ENCODE results near the gene BOK. TPM values are rescaled to one million over a fixed set of nuclear protein-coding genes. Genes with fewer than 3 reads are reported as not detected.

Gene BOK
- total and polyA plus RNA-seq, 4 donors, result 11.3 to 82.1 (median 44.0) TPM

DNA sequence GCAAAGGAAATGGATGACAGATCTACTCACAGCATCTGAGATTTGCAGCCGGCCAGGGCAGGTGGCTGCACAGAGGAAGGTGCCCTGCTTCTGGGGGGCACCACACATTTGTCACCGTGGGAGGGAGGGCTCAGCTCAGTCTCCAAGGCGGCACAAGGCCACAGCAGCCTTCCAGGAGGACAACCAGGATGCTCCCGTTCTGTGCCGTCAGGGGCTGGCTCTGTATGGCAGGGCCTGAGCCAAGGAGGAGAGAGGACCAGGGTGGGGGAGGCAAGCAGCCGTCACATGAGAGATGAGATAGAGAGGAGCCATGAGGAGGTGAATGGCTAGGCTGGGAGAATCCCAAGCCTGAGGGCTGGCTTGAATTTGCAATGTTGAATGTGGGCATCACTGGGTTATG is 4.6 kb upstream of the BOK start:
- H3K9me3 ChIP-seq (ENCODE audit: control insufficient read depth in 4 of 4, low read length in 3 of 4), result no peaks in the 10 kb centered on the region
- no peaks in the 10 kb centered on the region for H3K27me3 ChIP-seq (ENCODE audit: control insufficient read depth in 4 of 4, insufficient read depth in 4 of 4, low read length in 3 of 4)
- 72% methylated on average over 6 of the region's 6 CpGs for WGBS
- DNase-seq (ENCODE audit: low spot score), result no peak
- no peak overlapping the region for H3K27ac ChIP-seq (ENCODE audit: low read depth in 1 of 2, low read length in 2 of 2)
- H3K4me3 ChIP-seq (ENCODE audit: low read depth in 1 of 3, low read length in 3 of 3), result no peak overlapping the region
- H3K9ac ChIP-seq (ENCODE audit: low read depth in 1 of 2, low read length in 2 of 2), result no peak overlapping the region
- no peaks in the 10 kb centered on the region for H3K36me3 ChIP-seq (ENCODE audit: control insufficient read depth in 4 of 4, insufficient read depth in 3 of 4, low read depth in 1 of 4, low read length in 3 of 4)
- H3K4me1 ChIP-seq (ENCODE audit: control insufficient read depth in 4 of 4, insufficient read depth in 4 of 4, low read length in 3 of 4), result peaks cover 18 to 42% (median 39%) of the 10 kb centered on the region in 4 donors
- TF ChIP-seq, protein P1, sequence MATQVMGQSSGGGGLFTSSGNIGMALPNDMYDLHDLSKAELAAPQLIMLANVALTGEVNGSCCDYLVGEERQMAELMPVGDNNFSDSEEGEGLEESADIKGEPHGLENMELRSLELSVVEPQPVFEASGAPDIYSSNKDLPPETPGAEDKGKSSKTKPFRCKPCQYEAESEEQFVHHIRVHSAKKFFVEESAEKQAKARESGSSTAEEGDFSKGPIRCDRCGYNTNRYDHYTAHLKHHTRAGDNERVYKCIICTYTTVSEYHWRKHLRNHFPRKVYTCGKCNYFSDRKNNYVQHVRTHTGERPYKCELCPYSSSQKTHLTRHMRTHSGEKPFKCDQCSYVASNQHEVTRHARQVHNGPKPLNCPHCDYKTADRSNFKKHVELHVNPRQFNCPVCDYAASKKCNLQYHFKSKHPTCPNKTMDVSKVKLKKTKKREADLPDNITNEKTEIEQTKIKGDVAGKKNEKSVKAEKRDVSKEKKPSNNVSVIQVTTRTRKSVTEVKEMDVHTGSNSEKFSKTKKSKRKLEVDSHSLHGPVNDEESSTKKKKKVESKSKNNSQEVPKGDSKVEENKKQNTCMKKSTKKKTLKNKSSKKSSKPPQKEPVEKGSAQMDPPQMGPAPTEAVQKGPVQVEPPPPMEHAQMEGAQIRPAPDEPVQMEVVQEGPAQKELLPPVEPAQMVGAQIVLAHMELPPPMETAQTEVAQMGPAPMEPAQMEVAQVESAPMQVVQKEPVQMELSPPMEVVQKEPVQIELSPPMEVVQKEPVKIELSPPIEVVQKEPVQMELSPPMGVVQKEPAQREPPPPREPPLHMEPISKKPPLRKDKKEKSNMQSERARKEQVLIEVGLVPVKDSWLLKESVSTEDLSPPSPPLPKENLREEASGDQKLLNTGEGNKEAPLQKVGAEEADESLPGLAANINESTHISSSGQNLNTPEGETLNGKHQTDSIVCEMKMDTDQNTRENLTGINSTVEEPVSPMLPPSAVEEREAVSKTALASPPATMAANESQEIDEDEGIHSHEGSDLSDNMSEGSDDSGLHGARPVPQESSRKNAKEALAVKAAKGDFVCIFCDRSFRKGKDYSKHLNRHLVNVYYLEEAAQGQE (IDR thresholded peaks at IDR 0.05), result no peak
- TF ChIP-seq RAD21 (IDR thresholded peaks at IDR 0.05) (no peak), YY1 (IDR thresholded peaks at IDR 0.05) (no peak), HNF4G (IDR thresholded peaks at IDR 0.05) (no peak)

DNA sequence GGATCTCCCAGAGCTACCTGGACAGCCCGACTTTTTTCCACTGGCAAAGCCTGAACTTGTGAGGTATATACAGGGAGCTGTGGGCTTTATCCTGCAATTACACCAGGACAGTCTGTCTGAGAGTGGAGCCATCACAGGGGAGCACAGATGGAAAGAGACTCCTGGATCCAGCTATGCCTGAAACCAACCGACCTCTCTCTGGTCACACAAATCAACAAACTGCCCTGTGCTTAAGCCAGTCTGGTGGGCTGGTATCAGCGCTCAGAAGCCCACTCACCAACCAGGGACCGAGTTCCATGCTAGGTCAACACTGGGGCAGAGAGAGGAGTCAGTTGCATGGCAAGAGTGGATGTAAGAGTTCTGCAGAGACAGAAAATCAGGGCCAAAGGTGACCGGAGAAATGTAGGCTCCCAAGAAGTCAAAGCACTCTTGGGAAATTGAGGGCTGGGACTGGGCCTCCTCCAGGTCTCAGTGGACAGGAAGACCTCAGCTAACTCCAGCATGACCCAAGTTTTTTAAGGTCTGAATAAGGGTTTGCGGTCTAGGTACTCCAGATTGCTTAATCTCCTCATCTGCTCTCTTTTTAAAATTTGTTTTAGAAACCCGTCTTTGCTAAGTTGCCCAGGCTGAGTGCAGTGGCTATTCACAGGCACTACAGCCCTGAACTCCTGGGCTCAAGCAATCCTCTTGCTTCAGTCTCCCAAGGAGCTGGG is 3.8 kb upstream of the BOK start:
- Histone ChIP-seq H3K9me3 (ENCODE audit: control insufficient read depth in 4 of 4, low read length in 3 of 4) (no peaks in the 10 kb centered on the region), H3K4me3 (ENCODE audit: low read depth in 1 of 3, low read length in 3 of 3) (no peak overlapping the region), H3K27me3 (ENCODE audit: control insufficient read depth in 4 of 4, insufficient read depth in 4 of 4, low read length in 3 of 4) (no peaks in the 10 kb centered on the region), H3K27ac (ENCODE audit: low read depth in 1 of 2, low read length in 2 of 2) (no peak overlapping the region), H3K9ac (ENCODE audit: low read depth in 1 of 2, low read length in 2 of 2) (no peak overlapping the region), H3K36me3 (ENCODE audit: control insufficient read depth in 4 of 4, insufficient read depth in 3 of 4, low read depth in 1 of 4, low read length in 3 of 4) (no peaks in the 10 kb centered on the region), H3K4me1 (ENCODE audit: control insufficient read depth in 4 of 4, insufficient read depth in 4 of 4, low read length in 3 of 4) (peaks cover 18 to 37% (median 35%) of the 10 kb centered on the region in 4 donors)
- DNase-seq (ENCODE audit: low spot score), result no peak
- no peak for TF ChIP-seq FOXA2 (IDR thresholded peaks at IDR 0.05)
- no peak for TF ChIP-seq HNF4A (conservative IDR thresholded peaks at IDR 0.05)
- TF ChIP-seq, protein P1 (IDR thresholded peaks at IDR 0.05), result no peak
- TF ChIP-seq, protein P2, sequence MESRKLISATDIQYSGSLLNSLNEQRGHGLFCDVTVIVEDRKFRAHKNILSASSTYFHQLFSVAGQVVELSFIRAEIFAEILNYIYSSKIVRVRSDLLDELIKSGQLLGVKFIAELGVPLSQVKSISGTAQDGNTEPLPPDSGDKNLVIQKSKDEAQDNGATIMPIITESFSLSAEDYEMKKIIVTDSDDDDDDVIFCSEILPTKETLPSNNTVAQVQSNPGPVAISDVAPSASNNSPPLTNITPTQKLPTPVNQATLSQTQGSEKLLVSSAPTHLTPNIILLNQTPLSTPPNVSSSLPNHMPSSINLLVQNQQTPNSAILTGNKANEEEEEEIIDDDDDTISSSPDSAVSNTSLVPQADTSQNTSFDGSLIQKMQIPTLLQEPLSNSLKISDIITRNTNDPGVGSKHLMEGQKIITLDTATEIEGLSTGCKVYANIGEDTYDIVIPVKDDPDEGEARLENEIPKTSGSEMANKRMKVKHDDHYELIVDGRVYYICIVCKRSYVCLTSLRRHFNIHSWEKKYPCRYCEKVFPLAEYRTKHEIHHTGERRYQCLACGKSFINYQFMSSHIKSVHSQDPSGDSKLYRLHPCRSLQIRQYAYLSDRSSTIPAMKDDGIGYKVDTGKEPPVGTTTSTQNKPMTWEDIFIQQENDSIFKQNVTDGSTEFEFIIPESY (IDR thresholded peaks at IDR 0.05), result no peak
- TF ChIP-seq, protein P3, sequence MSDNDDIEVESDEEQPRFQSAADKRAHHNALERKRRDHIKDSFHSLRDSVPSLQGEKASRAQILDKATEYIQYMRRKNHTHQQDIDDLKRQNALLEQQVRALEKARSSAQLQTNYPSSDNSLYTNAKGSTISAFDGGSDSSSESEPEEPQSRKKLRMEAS (IDR thresholded peaks at IDR 0.05), result no peak
- TF ChIP-seq JUND (IDR thresholded peaks at IDR 0.05), result no peak
- no peak for TF ChIP-seq GABPA (IDR thresholded peaks at IDR 0.05 in 1 of 2, conservative IDR thresholded peaks at IDR 0.05 in 1 of 2)
- WGBS, result 93% methylated on average over 7 of the region's 7 CpGs

All from liver (tissue), 9 donors.